Trophoblast cell (in vitro differentiated cells and primary cell): ENCODE results near the gene PRICKLE1.

Experiments
- DNase-seq, 2 donors: peaks; one replicate each; pipeline ENCODE4 v3.0.0-alpha.2; 2016
- H2AFZ ChIP-seq: 2 replicates; pipeline ENCODE4 v1.6.1; 2013; ENCODE audit warnings: low read length, moderate library complexity, mild to moderate bottlenecking; ENCODE audit not compliant: insufficient read depth, poor library complexity
- H2AK5ac ChIP-seq: 2 replicates; pipeline ENCODE4 v1.6.1; 2013; ENCODE audit warnings: mild to moderate bottlenecking, low read length
- H2BK120ac ChIP-seq: 2 replicates; pipeline ENCODE4 v1.6.1; 2013; ENCODE audit warnings: low read length, mild to moderate bottlenecking, moderate library complexity; ENCODE audit not compliant: insufficient read depth, poor library complexity
- H2BK12ac ChIP-seq: 2 replicates; pipeline ENCODE4 v1.6.1; 2013; ENCODE audit warnings: mild to moderate bottlenecking, low read length, moderate library complexity
- H2BK5ac ChIP-seq: 2 replicates; pipeline ENCODE4 v1.6.1; 2013; ENCODE audit warnings: low read length, low read depth, moderate library complexity, mild to moderate bottlenecking; ENCODE audit not compliant: poor library complexity
- H3K14ac ChIP-seq: 2 replicates; pipeline ENCODE4 v1.6.1; 2013; ENCODE audit warnings: mild to moderate bottlenecking, low read length
- H3K18ac ChIP-seq: 2 replicates; pipeline ENCODE4 v1.6.1; 2013; ENCODE audit warnings: mild to moderate bottlenecking, low read length
- H3K23ac ChIP-seq: 2 replicates; pipeline ENCODE4 v1.6.1; 2013; ENCODE audit warnings: low read length
- H3K27ac ChIP-seq: 2 replicates; pipeline ENCODE4 v1.5.1; 2013; ENCODE audit warnings: low read depth, mild to moderate bottlenecking, inconsistent platforms, low read length, moderate library complexity
- H3K27me3 ChIP-seq: 2 replicates; pipeline ENCODE4 v1.6.1; 2013; ENCODE audit warnings: inconsistent platforms, mild to moderate bottlenecking, low read length, moderate library complexity; ENCODE audit not compliant: insufficient read depth
- H3K36me3 ChIP-seq, 2 experiments: 1 replicate in 1 of 2; 2 replicates in 1 of 2; pipeline ENCODE4 v1.6.1; 2013; ENCODE audit warnings: low read length in 2 of 2, mild to moderate bottlenecking in 2 of 2, moderate library complexity in 1 of 2; ENCODE audit not compliant: insufficient read depth in 2 of 2, control insufficient read depth in 1 of 2
- H3K4ac ChIP-seq: 2 replicates; pipeline ENCODE4 v1.6.1; 2013; ENCODE audit warnings: low read depth, mild to moderate bottlenecking, low read length, moderate library complexity
- H3K4me1 ChIP-seq, 2 experiments: 1 replicate in 1 of 2; 2 replicates in 1 of 2; pipeline ENCODE4 v1.6.1; 2013; ENCODE audit warnings: low read length in 2 of 2, mild to moderate bottlenecking in 2 of 2, moderate library complexity in 1 of 2; ENCODE audit not compliant: insufficient read depth in 2 of 2, control insufficient read depth in 1 of 2
- H3K4me2 ChIP-seq: 2 replicates; pipeline ENCODE4 v1.6.1; 2013; ENCODE audit warnings: inconsistent platforms, mild to moderate bottlenecking, low read length, moderate library complexity
- H3K4me3 ChIP-seq: 2 replicates; pipeline ENCODE4 v1.5.1; 2013; ENCODE audit warnings: mild to moderate bottlenecking, low read depth, low read length, inconsistent platforms
- H3K79me1 ChIP-seq: one replicate; pipeline ENCODE4 v1.6.1; 2013; ENCODE audit warnings: low read length
- H3K79me2 ChIP-seq: 2 replicates; pipeline ENCODE4 v1.6.1; 2013; ENCODE audit warnings: low read length, mild to moderate bottlenecking; ENCODE audit not compliant: control insufficient read depth, insufficient read depth, poor library complexity
- H3K9ac ChIP-seq: 2 replicates; pipeline ENCODE4 v1.6.1; 2013; ENCODE audit warnings: mild to moderate bottlenecking, low read length
- H3K9me3 ChIP-seq: 2 replicates; pipeline ENCODE4 v1.6.1; 2013; ENCODE audit warnings: low read depth, mild to moderate bottlenecking, control low read depth, inconsistent platforms, low read length; ENCODE audit not compliant: insufficient read depth
- H4K12ac ChIP-seq: 2 replicates; pipeline ENCODE4 v1.6.1; 2013; ENCODE audit warnings: low read depth, mild to moderate bottlenecking, low read length, moderate library complexity
- H4K8ac ChIP-seq: 2 replicates; pipeline ENCODE4 v1.6.1; 2013; ENCODE audit warnings: low read depth, mild to moderate bottlenecking, low read length, moderate library complexity
- H4K91ac ChIP-seq: one replicate; pipeline ENCODE4 v1.6.1; 2013; ENCODE audit warnings: low read depth, mild to moderate bottlenecking, low read length, moderate library complexity
- WGBS: extraction: QIAGEN DNeasy Blood & Tissue Kit; methylation state at CpG from one replicate; pipeline ENCODE4 v1.1.7; 2013; ENCODE audit warnings: missing lambda C conversion rate; ENCODE audit not compliant: insufficient read length, insufficient coverage; ENCODE audit errors: extremely low coverage; 5-methylcytosine and 5-hydroxymethylcytosine counted together

Gene PRICKLE1

GRCh38 chr12:42473561-42473960, 116.0 kb downstream of the PRICKLE1 start:
- no peak overlapping the region for H3K23ac ChIP-seq
- H2AFZ ChIP-seq = no peak overlapping the region
- H3K18ac ChIP-seq = no peak overlapping the region
- no CpG with 5 or more reads among the region's 1 CpG for WGBS
- no peak overlapping the region for H3K4me2 ChIP-seq
- H4K12ac ChIP-seq = no peak overlapping the region
- no peak overlapping the region for H2BK12ac ChIP-seq
- H4K8ac ChIP-seq = no peak overlapping the region
- H3K4ac ChIP-seq = no peak overlapping the region
- no peaks in the 10 kb centered on the region for H3K79me1 ChIP-seq
- H2BK5ac ChIP-seq = no peak overlapping the region
- no peak overlapping the region for H3K14ac ChIP-seq
- no peaks in the 10 kb centered on the region for H3K4me1 ChIP-seq
- H3K36me3 ChIP-seq = peaks cover under 1 to 7% of the 10 kb centered on the region in 2 experiments
- no peak overlapping the region for H3K9ac ChIP-seq
- no peak overlapping the region for H2AK5ac ChIP-seq
- no peak overlapping the region for H4K91ac ChIP-seq
- no peaks in the 10 kb centered on the region for H3K27me3 ChIP-seq
- no peaks in the 10 kb centered on the region for H3K9me3 ChIP-seq
- H3K79me2 ChIP-seq = no peaks in the 10 kb centered on the region
- H3K4me3 ChIP-seq = no peak overlapping the region
- no peak overlapping the region for H2BK120ac ChIP-seq
- DNase-seq = no peak
- H3K27ac ChIP-seq = no peak overlapping the region

- no peaks in the 10 kb centered on the region for H3K27me3 ChIP-seq
- no CpG with 5 or more reads among the region's 1 CpG for WGBS
- no peak overlapping the region for H2AK5ac ChIP-seq
- no peak overlapping the region for H3K14ac ChIP-seq
- H2AFZ ChIP-seq = no peak overlapping the region
- H3K36me3 ChIP-seq = peaks cover 2 to 9% of the 10 kb centered on the region in 2 experiments
- H3K79me2 ChIP-seq = no peaks in the 10 kb centered on the region
- no peak overlapping the region for H3K18ac ChIP-seq
- H3K9me3 ChIP-seq = no peaks in the 10 kb centered on the region
- no peak overlapping the region for H3K4me2 ChIP-seq
- no peak overlapping the region for H3K9ac ChIP-seq
- H3K4me1 ChIP-seq = no peaks in the 10 kb centered on the region
- H2BK120ac ChIP-seq = no peak overlapping the region
- H4K8ac ChIP-seq = no peak overlapping the region
- H2BK5ac ChIP-seq = no peak overlapping the region
- no peak overlapping the region for H3K4ac ChIP-seq
- H3K23ac ChIP-seq = no peak overlapping the region
- peak in 1 of 2 donors; percentile 62 for DNase-seq
- no peak overlapping the region for H3K4me3 ChIP-seq
- no peaks in the 10 kb centered on the region for H3K79me1 ChIP-seq
- no peak overlapping the region for H3K27ac ChIP-seq
- H2BK12ac ChIP-seq = no peak overlapping the region
- H4K91ac ChIP-seq = no peak overlapping the region
- no peak overlapping the region for H4K12ac ChIP-seq
Measured at GRCh38 chr12:42473130-42473529, 116.4 kb downstream of the PRICKLE1 start.

DNA sequence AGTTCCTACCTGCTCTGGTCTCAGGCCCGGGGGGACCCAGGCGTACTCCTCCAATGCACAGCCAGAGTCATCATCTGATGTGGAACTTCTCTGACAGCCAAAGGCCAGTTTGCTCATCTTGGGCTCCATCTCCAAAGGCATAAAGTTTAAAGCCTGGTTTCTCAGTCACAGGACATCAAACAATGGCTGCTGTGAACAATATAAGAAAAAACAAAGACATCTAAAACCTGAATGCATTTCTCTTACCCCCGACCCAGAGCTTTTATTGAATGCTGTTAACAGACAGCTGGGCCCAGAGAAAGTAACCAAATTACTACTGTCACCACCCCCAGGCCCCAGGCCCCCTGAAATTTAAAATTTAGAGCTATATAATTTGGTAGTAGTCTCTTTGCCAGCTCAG, 117.2 kb downstream of the PRICKLE1 start:
- H3K79me2 ChIP-seq = no peaks in the 10 kb centered on the region
- H4K8ac ChIP-seq = no peak overlapping the region
- H3K4me2 ChIP-seq = no peak overlapping the region
- no peaks in the 10 kb centered on the region for H3K4me1 ChIP-seq
- no peak overlapping the region for H2BK5ac ChIP-seq
- H3K79me1 ChIP-seq = no peaks in the 10 kb centered on the region
- no peak for DNase-seq
- H3K18ac ChIP-seq = no peak overlapping the region
- WGBS = no CpG with 5 or more reads among the region's 3 CpGs
- H3K9ac ChIP-seq = no peak overlapping the region
- no peak overlapping the region for H2AFZ ChIP-seq
- no peak overlapping the region for H3K4ac ChIP-seq
- H2BK120ac ChIP-seq = no peak overlapping the region
- no peak overlapping the region for H3K4me3 ChIP-seq
- H3K23ac ChIP-seq = no peak overlapping the region
- no peak overlapping the region for H4K91ac ChIP-seq
- H2AK5ac ChIP-seq = no peak overlapping the region
- peaks cover 2 to 9% of the 10 kb centered on the region in 2 experiments for H3K36me3 ChIP-seq
- no peaks in the 10 kb centered on the region for H3K9me3 ChIP-seq
- H2BK12ac ChIP-seq = no peak overlapping the region
- no peak overlapping the region for H3K27ac ChIP-seq
- H4K12ac ChIP-seq = no peak overlapping the region
- H3K14ac ChIP-seq = no peak overlapping the region
- no peaks in the 10 kb centered on the region for H3K27me3 ChIP-seq

DNA sequence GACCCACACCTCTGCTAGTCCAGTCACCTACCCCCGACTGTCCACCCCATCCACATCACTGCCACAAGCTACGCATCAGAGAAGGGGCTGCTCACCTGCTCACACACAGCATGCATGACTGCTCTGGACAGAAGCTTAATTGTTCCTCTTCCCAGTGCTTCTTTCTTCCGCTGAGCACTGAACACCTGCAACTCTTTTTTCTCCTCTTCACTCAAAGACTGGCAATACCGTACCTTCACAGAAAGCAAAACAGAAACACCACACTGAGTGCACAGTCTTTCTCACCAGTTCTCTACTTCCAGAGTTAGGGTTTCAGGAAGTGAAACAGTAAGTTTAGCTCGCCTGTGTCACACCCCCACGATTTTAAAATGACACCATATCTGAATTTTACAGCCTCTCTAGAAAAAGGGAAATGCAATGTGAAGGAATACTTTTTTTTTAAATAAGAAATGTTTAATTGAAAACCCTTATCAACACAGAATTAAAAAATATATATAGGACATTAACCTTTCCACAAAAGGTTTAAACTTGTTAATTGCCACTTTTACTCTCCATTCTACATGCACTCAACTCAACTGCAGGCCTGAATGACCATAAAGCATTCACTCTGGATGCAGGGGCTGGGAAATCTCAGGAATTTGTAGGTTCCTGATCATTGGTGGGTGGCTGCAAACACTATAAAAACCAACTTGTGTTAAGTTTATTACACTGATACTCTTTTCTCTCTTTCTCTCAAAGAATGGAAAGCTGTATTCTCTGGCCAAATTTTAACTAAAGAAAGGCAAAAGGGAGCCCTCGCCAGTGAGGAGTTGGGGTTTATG, 120.0 kb downstream of the PRICKLE1 start:
- no CpG with 5 or more reads among the region's 7 CpGs for WGBS
- no peaks in the 10 kb centered on the region for H3K27me3 ChIP-seq
- H4K91ac ChIP-seq = no peak overlapping the region
- no peak overlapping the region for H4K8ac ChIP-seq
- no peak overlapping the region for H2BK5ac ChIP-seq
- no peak overlapping the region for H3K18ac ChIP-seq
- H2AK5ac ChIP-seq = no peak overlapping the region
- H3K4me2 ChIP-seq = no peak overlapping the region
- H2AFZ ChIP-seq = no peak overlapping the region
- H3K9me3 ChIP-seq = no peaks in the 10 kb centered on the region
- H2BK120ac ChIP-seq = no peak overlapping the region
- H2BK12ac ChIP-seq = no peak overlapping the region
- no peak overlapping the region for H3K23ac ChIP-seq
- no peaks in the 10 kb centered on the region for H3K79me1 ChIP-seq
- H3K36me3 ChIP-seq = peaks cover 5 to 20% of the 10 kb centered on the region in 2 experiments
- H4K12ac ChIP-seq = no peak overlapping the region
- no peak for DNase-seq
- no peak overlapping the region for H3K9ac ChIP-seq
- no peak overlapping the region for H3K27ac ChIP-seq
- no peak overlapping the region for H3K4ac ChIP-seq
- no peak overlapping the region for H3K4me3 ChIP-seq
- H3K14ac ChIP-seq = no peak overlapping the region
- no peaks in the 10 kb centered on the region for H3K4me1 ChIP-seq
- no peaks in the 10 kb centered on the region for H3K79me2 ChIP-seq
